ENCODE results near the gene FOXL1.

DNA sequence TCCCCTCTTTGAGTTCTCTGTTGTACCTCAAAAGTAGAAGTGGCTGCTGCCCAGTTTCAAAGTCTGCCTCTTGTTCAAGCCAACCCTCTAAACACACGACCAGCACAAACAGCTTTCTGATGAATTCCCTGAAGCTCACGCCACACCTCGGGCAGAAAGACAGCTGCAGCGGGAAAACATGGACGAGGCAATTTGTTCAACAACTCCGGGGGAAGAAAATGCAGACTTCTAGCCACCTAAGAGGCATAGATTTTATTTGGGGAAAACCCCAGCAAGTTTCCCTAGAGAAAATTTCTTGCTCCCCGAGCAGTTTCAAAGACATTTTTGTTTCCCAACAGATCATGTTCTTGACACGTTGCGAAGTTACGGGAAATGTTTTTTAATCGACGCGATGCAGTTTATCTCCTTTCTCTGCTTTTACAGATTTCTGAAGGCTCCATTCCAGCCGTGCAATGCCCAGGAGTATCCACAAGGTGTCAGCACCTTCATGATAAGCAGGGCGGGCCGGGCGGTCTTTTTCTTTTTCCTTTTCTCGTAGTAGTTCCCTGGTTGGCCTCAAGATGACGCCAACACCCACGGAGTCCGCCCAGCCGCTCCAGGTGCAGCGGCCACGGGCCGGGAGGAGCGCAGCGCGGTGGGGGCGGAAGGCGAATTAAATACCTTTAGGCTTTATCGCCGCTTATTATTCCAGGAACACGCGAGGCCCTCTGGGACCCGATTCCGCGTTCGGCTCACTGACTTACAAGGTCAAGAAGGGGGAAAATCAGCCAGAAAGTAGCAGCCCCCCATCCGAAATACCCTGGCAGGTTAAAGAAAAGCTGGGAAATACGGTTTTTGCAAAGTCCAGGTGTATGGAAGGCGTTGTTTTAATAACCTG, 14.6 kb upstream of the FOXL1 start:
- TF ChIP-seq POLR2A (IDR thresholded peaks at IDR 0.05): no peak
- TF ChIP-seq, protein P1, sequence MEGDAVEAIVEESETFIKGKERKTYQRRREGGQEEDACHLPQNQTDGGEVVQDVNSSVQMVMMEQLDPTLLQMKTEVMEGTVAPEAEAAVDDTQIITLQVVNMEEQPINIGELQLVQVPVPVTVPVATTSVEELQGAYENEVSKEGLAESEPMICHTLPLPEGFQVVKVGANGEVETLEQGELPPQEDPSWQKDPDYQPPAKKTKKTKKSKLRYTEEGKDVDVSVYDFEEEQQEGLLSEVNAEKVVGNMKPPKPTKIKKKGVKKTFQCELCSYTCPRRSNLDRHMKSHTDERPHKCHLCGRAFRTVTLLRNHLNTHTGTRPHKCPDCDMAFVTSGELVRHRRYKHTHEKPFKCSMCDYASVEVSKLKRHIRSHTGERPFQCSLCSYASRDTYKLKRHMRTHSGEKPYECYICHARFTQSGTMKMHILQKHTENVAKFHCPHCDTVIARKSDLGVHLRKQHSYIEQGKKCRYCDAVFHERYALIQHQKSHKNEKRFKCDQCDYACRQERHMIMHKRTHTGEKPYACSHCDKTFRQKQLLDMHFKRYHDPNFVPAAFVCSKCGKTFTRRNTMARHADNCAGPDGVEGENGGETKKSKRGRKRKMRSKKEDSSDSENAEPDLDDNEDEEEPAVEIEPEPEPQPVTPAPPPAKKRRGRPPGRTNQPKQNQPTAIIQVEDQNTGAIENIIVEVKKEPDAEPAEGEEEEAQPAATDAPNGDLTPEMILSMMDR (IDR thresholded peaks at IDR 0.05): peak; percentile 100
